A549 (cell line): Measurements from ENCODE around the gene ABHD3.

Source experiments
- BHLHE40 ChIP-seq: IDR thresholded peaks from 2 replicates; pipeline ENCODE4 v1.6.1; 2012; ENCODE audit warnings: low read depth, low read length, inconsistent platforms
- EP300 ChIP-seq, 2 experiments: fragments of >200 bp; sonication (Bioruptor Twin); formaldehyde crosslinking; IDR thresholded peaks; 2 replicates in 1 of 2; 3 replicates in 1 of 2; pipeline ENCODE4 v1.6.1; 2016 to 2017
- TF ChIP-seq, protein P1 (sequence below): fragments of >200 bp; sonication (Bioruptor Twin); formaldehyde crosslinking; IDR thresholded peaks from 3 replicates; pipeline ENCODE4 v1.5.1; 2016

GRCh38 chr18:21725201-21725600 lies 20.6 kb upstream of the ABHD3 start:
- TF ChIP-seq BHLHE40 (no peak), EP300 (IDR thresholded peaks at IDR 0.05) (no peak)
- TF ChIP-seq, protein P1, sequence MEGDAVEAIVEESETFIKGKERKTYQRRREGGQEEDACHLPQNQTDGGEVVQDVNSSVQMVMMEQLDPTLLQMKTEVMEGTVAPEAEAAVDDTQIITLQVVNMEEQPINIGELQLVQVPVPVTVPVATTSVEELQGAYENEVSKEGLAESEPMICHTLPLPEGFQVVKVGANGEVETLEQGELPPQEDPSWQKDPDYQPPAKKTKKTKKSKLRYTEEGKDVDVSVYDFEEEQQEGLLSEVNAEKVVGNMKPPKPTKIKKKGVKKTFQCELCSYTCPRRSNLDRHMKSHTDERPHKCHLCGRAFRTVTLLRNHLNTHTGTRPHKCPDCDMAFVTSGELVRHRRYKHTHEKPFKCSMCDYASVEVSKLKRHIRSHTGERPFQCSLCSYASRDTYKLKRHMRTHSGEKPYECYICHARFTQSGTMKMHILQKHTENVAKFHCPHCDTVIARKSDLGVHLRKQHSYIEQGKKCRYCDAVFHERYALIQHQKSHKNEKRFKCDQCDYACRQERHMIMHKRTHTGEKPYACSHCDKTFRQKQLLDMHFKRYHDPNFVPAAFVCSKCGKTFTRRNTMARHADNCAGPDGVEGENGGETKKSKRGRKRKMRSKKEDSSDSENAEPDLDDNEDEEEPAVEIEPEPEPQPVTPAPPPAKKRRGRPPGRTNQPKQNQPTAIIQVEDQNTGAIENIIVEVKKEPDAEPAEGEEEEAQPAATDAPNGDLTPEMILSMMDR = no peak
